IMR-90 (cell line): ENCODE results near the gene DYNLL2. TPM values are rescaled to one million over a fixed set of nuclear protein-coding genes. Genes with fewer than 3 reads are reported as not detected.

Source experiments
- ATAC-seq: fragments of 200-7000 bp; cut with Tn5 transposase; 2 replicates; pipeline ENCODE4 v1.9.1; 2020; ENCODE audit warnings: low read depth, mild to moderate bottlenecking, moderate library complexity
- BruUV-seq: library from RNA; stranded (reverse); fragments of 400-500 nt; replicated peaks from 2 replicates; lab custom pipeline; 2021; lab: Mats Ljungman, UMichigan
- CTCF ChIA-PET: fragments of 300-600 bp; formaldehyde crosslinking; extraction: SDS; loops from one replicate; lab custom pipeline; 2021; ENCODE audit warnings: antibody characterized with exemption; lab: Yijun Ruan, JAX
- POLR2A ChIA-PET: fragments of 300-600 bp; sonication (Branson Sonifier 250); formaldehyde crosslinking; loops from one replicate; lab custom pipeline; 2022; ENCODE audit warnings: antibody characterized with exemption; ENCODE audit not compliant: unreplicated experiment; lab: Charles Lee
- DNase-seq: peaks from one replicate; pipeline ENCODE4 v3.0.0; 2013
- H2AFZ ChIP-seq: replicated peaks from 2 replicates; pipeline ENCODE3; 2013; ENCODE audit warnings: low read length, mild to moderate bottlenecking; ENCODE audit not compliant: poor library complexity
- H2AK5ac ChIP-seq: 2 replicates; pipeline ENCODE4 v1.6.1; 2013; ENCODE audit warnings: low read depth, low read length, inconsistent platforms
- H2AK9ac ChIP-seq: replicated peaks from 2 replicates; pipeline ENCODE3; 2013; ENCODE audit warnings: mild to moderate bottlenecking, low read depth, low read length, moderate library complexity; ENCODE audit not compliant: poor library complexity
- H2BK120ac ChIP-seq: 2 replicates; pipeline ENCODE4 v1.6.1; 2013; ENCODE audit warnings: low read depth, low read length, inconsistent platforms
- H2BK15ac ChIP-seq: 3 replicates; pipeline ENCODE4 v1.6.1; 2013; ENCODE audit warnings: low read depth, low read length, inconsistent platforms
- H2BK20ac ChIP-seq: 2 replicates; pipeline ENCODE4 v1.6.1; 2013; ENCODE audit warnings: low read depth, mild to moderate bottlenecking, inconsistent platforms, low read length, moderate library complexity
- H2BK5ac ChIP-seq: 2 replicates; pipeline ENCODE4 v1.6.1; 2013; ENCODE audit warnings: mild to moderate bottlenecking, low read depth, low read length, inconsistent platforms; ENCODE audit not compliant: poor library complexity, severe bottlenecking
- H3K14ac ChIP-seq: replicated peaks from 2 replicates; pipeline ENCODE4 v1.6.1; 2013; ENCODE audit warnings: low read depth, low read length, inconsistent platforms
- H3K18ac ChIP-seq: 2 replicates; pipeline ENCODE4 v1.6.1; 2013; ENCODE audit warnings: low read depth, low read length, control low read depth
- H3K23ac ChIP-seq: 2 replicates; pipeline ENCODE4 v1.6.1; 2013; ENCODE audit warnings: low read depth, low read length, inconsistent platforms
- H3K27ac ChIP-seq: 2 replicates; pipeline ENCODE4 v1.5.1; 2013; ENCODE audit warnings: mild to moderate bottlenecking, control low read depth, low read length; ENCODE audit not compliant: insufficient read depth
- H3K27me3 ChIP-seq: 2 replicates; pipeline ENCODE4 v1.6.1; 2013; ENCODE audit warnings: low read length; ENCODE audit not compliant: control insufficient read depth, insufficient read depth
- H3K36me3 ChIP-seq: 2 replicates; pipeline ENCODE4 v1.6.1; 2013; ENCODE audit warnings: low read length, mixed read lengths; ENCODE audit not compliant: control insufficient read depth, insufficient read depth
- H3K4ac ChIP-seq: 2 replicates; pipeline ENCODE4 v1.6.1; 2013; ENCODE audit warnings: low read depth, low read length, inconsistent platforms
- H3K4me1 ChIP-seq: 2 replicates; pipeline ENCODE4 v1.6.1; 2013; ENCODE audit warnings: low read length, mixed read lengths; ENCODE audit not compliant: control insufficient read depth, insufficient read depth
- H3K4me2 ChIP-seq: 2 replicates; pipeline ENCODE4 v1.6.1; 2013; ENCODE audit warnings: low read depth, mild to moderate bottlenecking, control low read depth, low read length, moderate library complexity
- H3K4me3 ChIP-seq: 2 replicates; pipeline ENCODE4 v1.5.1; 2013; ENCODE audit warnings: low read depth, mild to moderate bottlenecking, control low read depth, low read length, moderate library complexity; ENCODE audit not compliant: insufficient read depth
- H3K56ac ChIP-seq: 2 replicates; pipeline ENCODE4 v1.6.1; 2013; ENCODE audit warnings: low read length, inconsistent platforms; ENCODE audit not compliant: insufficient read depth; ENCODE audit errors: extremely low read depth
- H3K79me1 ChIP-seq, 2 experiments: 2 replicates each; pipeline ENCODE4 v1.6.1; 2013; ENCODE audit warnings: low read length in 2 of 2, inconsistent platforms in 1 of 2, low read depth in 1 of 2
- H3K9ac ChIP-seq: 2 replicates; pipeline ENCODE4 v1.6.1; 2013; ENCODE audit warnings: low read depth, low read length, control low read depth
- H3K9me1 ChIP-seq: 2 replicates; pipeline ENCODE4 v1.6.1; 2013; ENCODE audit warnings: low read length, inconsistent platforms; ENCODE audit not compliant: insufficient read depth
- H3K9me3 ChIP-seq: 2 replicates; pipeline ENCODE4 v1.6.1; 2013; ENCODE audit warnings: low read length; ENCODE audit not compliant: control insufficient read depth, insufficient read depth
- H4K20me1 ChIP-seq: 2 replicates; pipeline ENCODE4 v1.6.1; 2013; ENCODE audit warnings: low read length, inconsistent platforms; ENCODE audit not compliant: insufficient read depth
- H4K5ac ChIP-seq: 2 replicates; pipeline ENCODE4 v1.6.1; 2013; ENCODE audit warnings: mild to moderate bottlenecking, low read depth, low read length, control low read depth
- H4K8ac ChIP-seq, 2 experiments: 2 replicates each; pipeline ENCODE4 v1.6.1; 2013; ENCODE audit warnings: low read depth in 2 of 2, low read length in 2 of 2, control low read depth in 1 of 2, inconsistent platforms in 1 of 2
- H4K91ac ChIP-seq: 2 replicates; pipeline ENCODE4 v1.6.1; 2013; ENCODE audit warnings: low read depth, low read length, inconsistent platforms; ENCODE audit not compliant: insufficient read depth
- CHD1 ChIP-seq: IDR thresholded peaks from 2 replicates; pipeline ENCODE4 v1.6.1; 2012; ENCODE audit warnings: low read depth, low read length, improper control_type of control experiment
- FOS ChIP-seq: fragments of 150-350 bp; IDR thresholded peaks from 2 replicates; pipeline ENCODE4 v1.6.1; 2016; ENCODE audit warnings: low read depth, low read length
- MAFK ChIP-seq: IDR thresholded peaks from 2 replicates; pipeline ENCODE4 v1.6.1; 2012; ENCODE audit warnings: low read depth, low read length, improper control_type of control experiment
- RAD21 ChIP-seq: IDR thresholded peaks from 2 replicates; pipeline ENCODE4 v1.6.1; 2012; ENCODE audit warnings: low read length, improper control_type of control experiment
- RFX5 ChIP-seq: IDR thresholded peaks from 2 replicates; pipeline ENCODE4 v1.8.0; 2012; ENCODE audit warnings: low read depth, mild to moderate bottlenecking, low read length, moderate library complexity
- WGBS, 2 experiments: methylation state at CpG; one replicate each; pipeline versions ENCODE4 v1.1.5 to v1.1.7; 2013; ENCODE audit warnings: missing lambda C conversion rate in 2 of 2; ENCODE audit not compliant: insufficient read length in 1 of 2; ENCODE audit errors: extremely low coverage in 2 of 2; 5-methylcytosine and 5-hydroxymethylcytosine counted together
- dilution Hi-C: fragments of 300-500 bp; cut with HindIII; formaldehyde crosslinking; loops from one replicate; pipeline ENCODE4 v1.14.3; 2018; ENCODE audit warnings: low sequenced_read_pairs; ENCODE audit not compliant: unreplicated experiment
- in situ Hi-C: fragments of 300-500 bp; cut with MboI; formaldehyde crosslinking; loops from 3 replicates; pipeline ENCODE4 v1.14.3; 2019; ENCODE audit warnings: low sequenced_read_pairs, inconsistent platforms, mixed read lengths
- intact Hi-C: fragments of 100-400 bp; cut with micrococcal nuclease; formaldehyde crosslinking; loops from 2 replicates; pipeline ENCODE4 v1.10.0; 2022
- polyA plus RNA-seq, 3 experiments: library from polyadenylated mRNA; depleted of rRNA; stranded (reverse); fragments of >200 nt; gene quantifications; 2 replicates each; pipeline ENCODE4 v1.2.3, GENCODE V29; 2012; ENCODE audit warnings: low replicate concordance in 1 of 3
- total RNA-seq: library from RNA; depleted of rRNA; stranded (reverse); fragments of >200 nt; gene quantifications from 2 replicates; pipeline ENCODE4 v1.2.3, GENCODE V29; 2012

Gene DYNLL2
- total and polyA plus RNA-seq, 2 of the 4 experiments (the other 2 are of a cell fraction): 9.1 to 14.2 TPM

DNA sequence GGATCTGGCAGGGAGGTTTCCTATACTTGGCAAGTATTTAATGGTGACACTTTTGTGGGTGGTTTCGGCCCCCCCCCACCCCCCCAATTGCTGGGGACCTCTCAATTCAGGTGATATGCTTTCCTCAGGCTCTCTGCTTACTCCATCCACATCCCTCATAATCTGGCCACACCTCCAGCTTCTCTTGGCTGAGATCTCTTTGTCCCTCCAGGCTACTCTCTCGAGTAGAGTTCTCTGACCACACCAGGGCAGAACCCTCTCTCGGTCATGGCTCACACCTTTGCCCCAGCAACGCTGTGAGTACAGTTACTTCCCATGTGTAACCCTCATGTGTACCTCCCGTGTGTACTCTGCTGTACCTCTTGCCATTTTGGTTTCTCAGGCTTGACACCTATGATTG, 42.1 kb upstream of the DYNLL2 start:
- Histone ChIP-seq H2BK120ac (no peak overlapping the region), H3K23ac (no peak overlapping the region), H3K56ac (no peak overlapping the region), H4K8ac (no peak overlapping the region), H3K14ac (no peak overlapping the region), H3K36me3 (no peaks in the 10 kb centered on the region), H4K91ac (no peak overlapping the region), H2BK5ac (no peak overlapping the region), H3K9me3 (no peaks in the 10 kb centered on the region), H2BK20ac (no peak overlapping the region), H4K5ac (no peak overlapping the region), H3K4ac (no peak overlapping the region), H3K4me1 (no peaks in the 10 kb centered on the region), H2AFZ (no peak overlapping the region), H3K9me1 (no peaks in the 10 kb centered on the region), H4K20me1 (no peaks in the 10 kb centered on the region), H3K4me2 (no peak overlapping the region), H2AK9ac (no peak overlapping the region), H3K27ac (no peak overlapping the region), H3K18ac (no peak overlapping the region), H3K9ac (no peak overlapping the region), H2AK5ac (no peak overlapping the region), H3K27me3 (peaks cover 20% of the 10 kb centered on the region), H2BK15ac (no peak overlapping the region), H3K4me3 (no peak overlapping the region), H3K79me1 (no peaks in the 10 kb centered on the region)
- in situ Hi-C loops (no loop called here), dilution Hi-C loops (no loop called here), intact Hi-C loops (no loop called here)
- BruUV-seq: no TSS peak
- DNase-seq: no peak
- ChIA-PET POLR2A (no interaction called here), CTCF (interaction anchor here (1.0 kb wide), 1 partner anchor 16 kb away, joined by 3 read pairs; no protein-coding TSS in a partner anchor)
- ATAC-seq: no peak
- TF ChIP-seq FOS (no peak), RFX5 (no peak), RAD21 (no peak), MAFK (no peak), CHD1 (no peak)
- WGBS, 2 experiments: 40% methylated on average over 1 of the region's 5 CpGs; no CpG with 5 or more reads in 1 of the 2 experiments
